ENCODE measurements around the gene ZNF708.

DNA sequence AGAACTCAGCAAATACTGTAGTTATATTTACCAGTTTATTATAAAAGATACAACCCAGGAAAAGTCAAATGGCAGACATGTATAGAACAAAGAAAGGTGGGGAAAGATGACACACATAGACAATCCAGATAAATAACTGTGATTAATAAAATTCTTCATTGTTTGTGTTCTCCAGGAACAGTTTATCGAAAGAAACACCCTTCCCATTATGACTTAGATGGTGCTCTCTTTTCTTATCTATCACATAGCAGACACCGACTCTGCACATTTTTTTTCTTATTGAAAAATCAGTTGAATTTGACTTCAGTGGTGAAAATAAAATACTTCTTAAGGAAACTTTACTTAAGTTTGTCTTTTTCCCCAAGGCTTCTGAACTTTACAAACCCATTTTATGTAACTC lies 6.2 kb downstream of the ZNF708 start:
- TF ChIP-seq, protein P1, sequence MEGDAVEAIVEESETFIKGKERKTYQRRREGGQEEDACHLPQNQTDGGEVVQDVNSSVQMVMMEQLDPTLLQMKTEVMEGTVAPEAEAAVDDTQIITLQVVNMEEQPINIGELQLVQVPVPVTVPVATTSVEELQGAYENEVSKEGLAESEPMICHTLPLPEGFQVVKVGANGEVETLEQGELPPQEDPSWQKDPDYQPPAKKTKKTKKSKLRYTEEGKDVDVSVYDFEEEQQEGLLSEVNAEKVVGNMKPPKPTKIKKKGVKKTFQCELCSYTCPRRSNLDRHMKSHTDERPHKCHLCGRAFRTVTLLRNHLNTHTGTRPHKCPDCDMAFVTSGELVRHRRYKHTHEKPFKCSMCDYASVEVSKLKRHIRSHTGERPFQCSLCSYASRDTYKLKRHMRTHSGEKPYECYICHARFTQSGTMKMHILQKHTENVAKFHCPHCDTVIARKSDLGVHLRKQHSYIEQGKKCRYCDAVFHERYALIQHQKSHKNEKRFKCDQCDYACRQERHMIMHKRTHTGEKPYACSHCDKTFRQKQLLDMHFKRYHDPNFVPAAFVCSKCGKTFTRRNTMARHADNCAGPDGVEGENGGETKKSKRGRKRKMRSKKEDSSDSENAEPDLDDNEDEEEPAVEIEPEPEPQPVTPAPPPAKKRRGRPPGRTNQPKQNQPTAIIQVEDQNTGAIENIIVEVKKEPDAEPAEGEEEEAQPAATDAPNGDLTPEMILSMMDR (IDR thresholded peaks at IDR 0.05): no peak
- TF ChIP-seq EZH2 (IDR thresholded peaks at IDR 0.05) (no peak), EZH2phosphoT487 (IDR thresholded peaks at IDR 0.05) (no peak)
